ENCODE data around the gene JARID2. TPM values are rescaled to one million over a fixed set of nuclear protein-coding genes. Genes with fewer than 3 reads are reported as not detected.
"Not testable (repeated sequence)": the region's sequence is repeated elsewhere in the genome, so short reads cannot be mapped to it uniquely, and the experiment has no call there.

Gene JARID2
- total RNA-seq, 1 donor from 2014 or later = 3.8 TPM

DNA sequence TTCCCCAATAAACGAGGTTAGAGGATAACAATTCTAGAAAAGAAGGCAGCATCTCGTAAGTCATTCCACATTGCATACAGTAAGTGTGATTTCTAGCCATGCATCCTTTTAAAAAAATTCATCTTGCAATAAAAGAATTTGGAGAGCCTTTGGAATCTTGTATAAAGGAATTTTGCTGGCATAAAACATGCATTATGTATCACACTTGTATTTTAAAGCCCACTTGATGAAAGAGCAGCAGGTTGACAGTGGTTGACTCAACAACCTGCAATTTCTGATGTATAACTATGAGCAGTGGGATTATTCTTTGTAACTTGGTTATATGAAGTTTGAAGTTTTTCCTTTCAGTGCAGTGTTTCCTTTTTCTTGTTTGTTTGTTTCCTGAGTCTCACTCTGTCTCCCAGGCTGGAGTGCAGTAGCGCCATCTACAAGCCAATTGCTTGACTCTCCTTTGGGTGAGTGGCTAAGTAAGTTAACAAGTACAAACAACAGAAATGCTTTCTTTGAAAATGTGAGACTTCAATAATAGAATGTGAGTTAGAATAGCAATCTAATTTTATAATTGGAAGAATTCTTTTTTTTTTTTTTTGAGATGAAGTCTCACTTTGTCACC is 39.9 kb downstream of the JARID2 start:
- ATAC-seq (no peak), DNase-seq (ENCODE audit: low spot score) (no peak)

DNA sequence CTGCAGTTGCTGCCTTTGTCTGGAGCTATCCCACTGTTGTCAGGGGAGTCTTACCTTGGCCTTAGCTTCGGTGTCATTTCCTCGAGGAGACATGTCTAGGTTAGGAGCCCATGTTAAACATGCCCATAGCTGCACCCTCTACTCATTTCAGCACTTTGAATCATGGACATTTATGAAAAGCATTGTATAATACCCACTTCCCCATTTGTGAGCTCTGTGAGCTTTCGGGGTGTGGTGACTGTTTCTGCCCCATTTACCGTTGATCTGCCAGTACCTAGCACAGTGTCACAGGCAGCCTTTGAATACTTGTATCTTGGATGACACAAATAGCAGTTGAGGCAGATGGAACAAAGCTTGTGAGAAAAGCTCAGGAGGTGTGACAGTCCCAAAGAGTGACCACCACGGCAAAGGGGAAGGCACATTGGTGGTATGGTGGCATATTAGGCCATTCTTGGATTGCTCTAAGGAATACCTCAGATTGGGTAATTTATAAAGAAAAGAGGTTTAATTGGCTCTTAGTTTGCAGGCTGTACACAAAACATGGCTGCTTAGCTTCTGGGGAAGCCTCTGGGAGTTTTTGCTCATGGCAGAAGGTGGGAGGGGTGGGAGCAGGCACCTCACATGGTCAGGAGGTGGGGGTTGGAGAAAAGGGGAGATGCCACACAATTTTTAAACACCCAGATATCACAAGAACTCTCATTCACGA is 42.0 kb downstream of the JARID2 start:
- DNase-seq (ENCODE audit: low spot score) = no peak
- ATAC-seq = no peak

DNA sequence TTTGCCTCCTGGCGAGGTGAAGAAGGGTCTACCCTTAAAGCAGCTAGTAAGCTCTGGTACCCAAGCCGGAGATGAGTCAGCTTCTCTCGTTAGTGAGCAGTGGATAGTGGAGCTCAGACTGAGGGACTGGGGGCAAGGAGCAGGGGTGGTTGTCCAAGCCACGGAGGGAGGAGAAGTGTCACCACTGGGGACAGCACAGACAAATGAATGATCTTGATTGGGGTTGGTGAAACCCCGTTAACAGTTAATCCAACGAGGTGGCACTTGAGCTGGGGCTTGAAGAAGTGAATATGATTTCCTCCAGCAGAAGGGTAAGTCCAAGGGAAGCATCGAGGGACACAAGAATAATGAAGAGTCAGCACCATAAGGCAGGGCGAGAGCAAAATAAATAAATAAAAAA is 43.0 kb downstream of the JARID2 start:
- no peak for ATAC-seq
- no peak for DNase-seq (ENCODE audit: low spot score)

DNA sequence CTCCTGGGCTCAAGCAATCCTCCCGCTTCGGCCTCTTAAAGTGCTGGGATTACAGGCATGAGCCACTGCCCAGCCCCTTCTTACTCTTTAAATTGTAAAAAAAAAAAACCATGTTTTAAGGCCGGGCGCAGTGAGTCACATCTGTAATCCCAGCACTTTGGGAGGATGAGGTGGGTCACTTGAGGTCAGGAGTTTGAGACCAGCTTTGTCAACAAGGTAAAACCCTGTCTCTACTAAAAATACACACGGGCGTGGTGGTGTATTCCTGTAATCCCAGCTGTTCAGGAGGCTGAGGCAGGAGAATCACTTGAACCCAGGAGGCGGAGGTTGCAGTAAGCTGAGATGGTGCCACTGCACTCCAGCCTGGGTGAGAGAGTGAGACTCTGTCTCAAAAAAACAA is 43.6 kb downstream of the JARID2 start:
- not testable (repeated sequence) for ATAC-seq

DNA sequence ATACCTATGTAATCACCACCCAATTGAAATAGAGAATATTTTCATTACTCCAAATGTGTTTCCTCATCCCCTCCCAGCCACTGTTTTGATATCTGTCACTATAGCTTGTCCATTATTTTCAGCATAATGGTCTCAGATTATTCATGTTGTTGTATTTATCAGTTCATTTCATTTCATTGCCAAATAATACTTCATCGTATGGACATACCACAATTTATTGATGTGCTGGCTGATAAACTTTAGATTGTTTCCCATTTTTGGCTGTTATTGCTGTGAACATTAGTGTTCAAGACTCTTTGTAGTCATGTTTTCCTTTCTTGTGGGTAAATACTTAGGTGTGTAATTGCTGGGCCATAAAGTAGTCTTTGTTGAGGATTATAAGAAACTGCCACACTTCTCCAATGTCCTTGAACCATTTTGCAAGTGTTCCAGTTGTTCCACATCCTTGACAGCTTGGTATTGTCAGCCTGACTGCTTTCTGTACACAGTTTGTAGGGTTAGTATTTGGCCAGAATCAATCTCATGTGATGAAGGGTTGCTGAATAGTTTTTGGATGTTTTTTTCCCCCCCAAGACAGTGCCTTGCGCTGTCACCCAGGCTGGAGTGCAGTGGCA is 44.3 kb downstream of the JARID2 start:
- DNase-seq (ENCODE audit: low spot score) (no peak), ATAC-seq (no peak)

More for the DNA sequence above, 43.6 kb downstream of the JARID2 start:
- DNase-seq (ENCODE audit: low spot score) = not testable (repeated sequence)

DNA sequence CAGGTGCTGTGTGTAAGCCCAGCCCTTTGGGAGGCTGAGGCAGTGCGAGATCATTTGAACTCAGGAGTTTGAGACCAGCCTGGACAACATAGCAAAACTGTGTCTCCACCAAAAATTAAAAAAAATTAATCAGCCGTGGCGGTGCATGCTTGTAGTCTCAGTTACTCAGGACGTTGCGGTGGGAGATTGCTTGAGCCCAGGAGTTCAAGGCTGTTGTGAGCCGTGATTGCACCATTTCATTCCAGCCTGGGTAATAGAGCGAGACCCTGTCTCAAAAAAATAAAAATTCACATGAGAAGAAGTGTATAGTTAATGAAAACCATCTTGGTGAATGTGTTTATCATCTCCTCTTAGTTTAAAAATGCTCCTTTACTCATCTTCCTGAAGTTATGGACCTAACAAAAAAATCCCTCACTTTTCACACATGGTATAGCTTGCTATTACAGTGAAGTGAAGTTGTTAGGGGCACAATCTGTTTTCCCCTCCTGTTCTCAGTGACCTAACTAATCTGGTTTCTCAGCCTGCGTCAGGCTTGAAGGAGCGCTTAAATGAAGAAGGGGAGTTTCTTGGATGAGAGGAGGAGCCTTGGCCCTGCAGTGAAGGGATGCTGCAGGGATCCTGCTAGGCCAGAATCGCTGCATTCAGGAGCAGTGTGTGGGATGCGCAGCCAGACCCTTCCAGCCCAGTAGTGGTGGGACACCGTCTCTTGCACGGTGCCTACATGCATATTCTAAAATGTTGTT is 45.3 kb downstream of the JARID2 start:
- DNase-seq (ENCODE audit: low spot score) = no peak

DNA sequence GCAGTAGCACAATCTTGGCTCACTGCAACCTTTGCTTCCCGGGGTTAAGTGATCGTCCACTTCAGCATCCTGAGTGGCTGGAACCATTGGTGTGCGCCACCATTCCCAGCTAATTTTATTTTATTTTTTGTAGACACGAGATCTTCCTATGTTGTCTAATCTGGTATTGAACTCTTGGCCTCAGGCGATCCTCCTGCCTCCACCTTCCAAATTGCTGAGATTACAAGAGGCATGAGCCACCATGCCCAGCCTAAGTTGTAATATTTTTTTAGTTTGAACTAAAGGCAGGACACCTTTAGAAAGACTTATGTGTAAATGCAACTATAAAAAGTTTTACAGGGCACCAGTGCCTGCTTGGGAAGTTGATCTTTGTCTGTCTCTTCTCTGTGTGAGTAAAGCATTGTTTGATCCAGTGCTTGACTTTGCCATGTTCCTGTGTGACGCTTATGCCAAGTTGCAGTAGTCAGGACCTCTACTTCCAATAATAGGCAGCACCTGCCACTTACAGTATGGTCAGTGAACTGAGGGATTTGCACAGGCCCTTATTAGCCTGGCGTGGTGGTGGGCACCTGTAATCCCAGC is 46.9 kb downstream of the JARID2 start:
- DNase-seq (ENCODE audit: low spot score) = no peak

More for the DNA sequence above, 45.3 kb downstream of the JARID2 start:
- ATAC-seq = no peak

DNA sequence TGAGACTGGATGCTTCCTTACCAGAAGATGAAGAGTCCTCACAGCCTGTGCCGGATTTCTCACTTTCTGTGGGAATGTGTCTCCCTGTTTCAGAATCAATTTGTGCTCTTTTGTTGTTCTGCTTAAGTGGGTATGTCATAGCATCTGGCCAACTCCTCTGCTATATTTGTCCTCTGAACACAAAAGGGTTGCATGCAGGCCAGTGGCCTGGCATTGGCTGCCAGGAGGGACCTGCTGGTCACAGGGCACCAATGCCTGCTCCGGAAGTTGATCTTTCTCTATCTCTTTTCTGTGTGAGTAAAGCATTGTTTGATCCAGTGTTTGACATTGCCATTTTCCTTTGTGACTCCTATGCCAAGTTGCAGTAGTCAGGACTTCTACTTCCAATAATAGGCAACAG is 47.8 kb downstream of the JARID2 start:
- ATAC-seq (peak; percentile 74), DNase-seq (ENCODE audit: low spot score) (no peak)

More for the DNA sequence above, 46.9 kb downstream of the JARID2 start:
- ATAC-seq = no peak

DNA sequence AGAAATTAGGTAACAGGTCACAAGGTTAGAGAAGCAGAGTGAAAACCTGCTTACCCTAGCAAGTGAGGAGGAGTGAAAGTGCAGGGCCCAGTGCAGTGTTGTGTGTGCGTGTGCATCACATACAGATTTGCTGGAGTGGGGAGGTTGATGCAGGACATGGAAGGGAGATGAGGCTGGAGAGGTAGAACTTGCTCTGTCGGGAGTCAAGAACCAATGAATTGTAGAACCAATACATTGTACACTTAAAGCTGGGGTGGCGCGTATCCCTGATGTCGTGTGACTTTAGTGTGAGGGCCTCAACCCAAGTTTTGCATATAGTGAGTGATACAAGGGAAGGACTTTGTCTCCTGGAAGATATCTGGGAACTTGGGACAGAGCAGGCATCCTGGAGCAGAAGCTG is 48.6 kb downstream of the JARID2 start:
- ATAC-seq (no peak), DNase-seq (ENCODE audit: low spot score) (no peak)

DNA sequence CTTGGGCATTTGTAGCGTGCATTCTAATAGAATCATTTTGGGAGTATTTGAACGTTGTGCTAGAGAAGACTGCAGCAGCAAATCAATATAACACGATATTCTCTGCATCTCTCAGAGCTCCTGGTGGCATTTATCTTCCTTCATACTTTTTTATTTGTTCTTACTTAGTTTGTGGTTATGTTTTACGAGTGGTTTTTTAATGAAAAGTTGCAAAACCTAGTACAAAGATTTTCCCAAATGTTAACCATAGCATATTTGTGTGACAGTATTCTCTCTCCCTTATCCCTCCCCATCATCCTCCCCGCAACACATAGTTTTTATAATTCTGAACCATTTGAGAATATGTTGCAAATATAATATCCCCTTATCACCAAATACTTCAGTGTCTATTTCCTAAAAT is 50.4 kb downstream of the JARID2 start:
- DNase-seq (ENCODE audit: low spot score) (no peak), ATAC-seq (no peak)

DNA sequence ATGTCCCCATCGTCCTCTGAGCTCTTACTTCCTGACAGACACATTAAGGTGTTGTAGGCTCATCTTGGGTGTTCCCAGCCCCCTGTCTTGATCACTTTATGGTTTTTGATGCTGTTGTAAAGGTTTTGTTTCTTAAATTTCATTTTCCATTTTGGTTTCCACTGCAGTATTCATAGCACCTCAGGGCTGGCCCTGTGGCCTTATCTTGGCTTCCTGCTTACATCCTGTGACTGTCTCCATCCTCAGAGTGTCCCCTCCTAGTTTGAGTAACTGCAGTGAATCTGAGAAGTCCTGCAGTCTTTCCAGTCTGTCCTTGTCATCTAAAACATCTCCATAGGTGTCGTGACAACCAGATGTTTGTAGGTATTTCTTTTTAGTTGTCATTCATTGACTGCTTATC is 50.9 kb downstream of the JARID2 start:
- DNase-seq (ENCODE audit: low spot score) = no peak
- no peak for ATAC-seq

DNA sequence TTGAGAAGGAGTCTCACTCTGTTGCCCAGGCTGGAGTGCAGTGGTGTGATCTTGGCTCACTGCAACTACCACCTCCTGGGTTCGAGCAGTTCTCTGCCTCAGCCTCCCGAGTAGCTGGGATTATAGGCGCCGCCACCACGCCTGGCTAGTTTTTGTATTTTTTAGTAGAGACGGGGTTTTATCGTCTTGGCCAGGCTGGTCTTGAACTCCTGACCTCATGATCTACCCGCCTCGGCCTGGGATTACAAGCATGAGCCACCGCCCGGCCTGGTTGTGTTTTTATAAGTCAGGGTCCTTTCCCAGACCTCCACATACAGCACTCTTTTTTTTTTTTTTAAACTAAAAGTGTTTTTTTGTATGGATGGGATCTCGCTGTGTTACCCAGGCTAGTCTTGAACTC is 51.3 kb downstream of the JARID2 start:
- DNase-seq (ENCODE audit: low spot score); ATAC-seq: not testable (repeated sequence)

DNA sequence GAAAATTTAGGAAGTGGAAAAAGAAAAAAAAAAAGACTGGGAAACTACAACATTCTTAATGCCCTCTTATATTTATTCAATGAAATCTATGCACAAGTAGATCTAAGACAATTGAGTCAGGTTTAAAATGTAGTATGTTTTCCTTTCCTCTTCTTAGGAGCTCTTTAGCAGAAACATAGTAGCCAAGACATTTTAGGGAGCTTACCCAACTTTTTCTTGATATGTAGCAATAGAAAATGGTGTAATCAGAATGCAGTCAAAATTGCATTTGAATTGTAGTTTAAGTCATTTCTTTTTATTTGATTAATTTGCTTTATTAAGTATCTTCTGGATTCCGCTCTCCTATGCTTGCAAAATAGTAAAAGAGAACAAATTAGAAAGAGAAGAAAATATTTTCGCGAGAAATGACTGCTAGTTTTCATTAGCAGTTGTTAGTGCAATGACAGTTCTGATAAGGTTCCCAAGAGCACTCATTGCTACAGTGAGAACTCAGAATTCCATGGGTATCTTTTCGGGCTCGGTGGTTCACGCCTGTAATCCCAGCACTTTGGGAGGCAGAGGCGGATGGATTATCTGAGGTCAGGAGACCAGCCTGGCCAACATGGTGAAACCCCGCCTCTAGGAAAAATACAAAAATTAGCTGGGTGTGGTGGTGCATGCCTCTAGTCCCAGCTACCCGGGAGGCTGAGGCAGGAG is 52.2 kb downstream of the JARID2 start:
- DNase-seq (ENCODE audit: low spot score) = no peak
- no peak for ATAC-seq

DNA sequence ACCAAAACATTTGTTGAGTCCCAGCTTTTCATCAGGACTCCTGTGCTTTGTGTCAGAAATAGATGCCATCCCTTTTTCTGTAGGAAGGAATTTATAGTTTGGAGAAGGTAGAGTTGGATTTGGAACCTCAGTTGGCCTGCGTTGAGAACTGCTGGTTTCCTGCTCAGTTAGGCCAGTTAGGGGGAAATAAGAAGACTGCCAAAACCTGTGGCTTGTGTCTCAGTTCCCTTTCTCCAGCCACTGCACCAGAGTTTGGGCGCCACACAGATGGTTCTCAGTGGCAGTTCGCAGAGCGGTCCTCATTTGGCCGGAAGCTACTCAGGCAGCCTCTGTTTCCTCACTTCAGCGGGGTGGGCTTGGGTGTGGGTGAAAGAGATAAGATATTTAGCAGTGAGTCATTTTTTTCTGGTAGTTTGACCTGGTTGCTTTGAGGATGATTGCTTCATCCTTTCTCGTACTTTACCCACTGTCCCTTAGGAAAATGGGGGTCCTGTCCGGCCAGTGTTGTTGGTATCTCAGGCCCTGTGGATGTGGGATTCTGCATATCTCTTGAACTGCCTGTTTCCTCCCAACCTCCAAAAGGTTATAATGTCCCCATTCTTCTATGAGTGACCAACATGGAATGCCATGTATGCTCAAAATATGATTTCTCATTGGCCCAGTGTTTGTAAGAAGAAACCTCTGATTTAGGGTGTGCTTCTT is 53.7 kb downstream of the JARID2 start:
- no peak for DNase-seq (ENCODE audit: low spot score)

DNA sequence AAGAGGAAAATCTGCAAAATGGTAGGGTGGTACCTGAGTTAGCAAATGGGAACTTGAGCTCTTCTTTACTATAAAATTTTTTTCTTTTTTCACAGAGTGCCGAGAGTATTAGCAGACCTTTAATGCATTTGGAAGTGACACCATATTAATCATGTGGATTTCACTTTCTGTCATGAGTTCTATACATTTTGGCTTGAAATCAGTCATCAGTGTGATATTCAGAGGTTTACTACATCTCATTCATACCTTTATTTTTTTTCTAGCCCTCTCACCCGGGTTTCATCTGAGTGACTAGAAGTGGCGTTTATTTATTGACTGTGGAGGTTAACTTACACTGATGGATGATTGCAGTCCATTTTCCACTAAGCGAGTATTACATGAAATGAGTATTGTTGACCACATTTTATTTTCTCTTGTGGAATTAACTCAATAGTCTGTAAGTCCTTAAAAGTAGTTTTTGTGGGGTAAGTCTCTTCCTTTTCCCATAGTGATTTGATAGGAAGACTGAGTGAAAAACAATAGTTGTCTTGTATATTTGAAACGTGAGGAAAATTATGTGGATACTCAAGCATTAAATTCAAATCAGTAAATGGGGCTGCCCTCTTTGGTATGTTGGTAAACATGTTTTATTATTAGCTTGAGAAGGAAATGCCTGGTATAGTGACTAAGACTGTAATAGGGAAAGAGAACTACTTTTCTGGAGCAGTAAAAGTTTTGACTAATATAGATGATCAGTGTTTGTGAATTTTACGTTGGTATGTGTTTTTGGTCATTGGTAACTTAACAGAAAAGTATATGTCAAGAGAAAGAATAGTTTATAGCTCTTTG is 55.5 kb downstream of the JARID2 start:
- no peak for DNase-seq (ENCODE audit: low spot score)
- no peak for ATAC-seq

More for the DNA sequence above, 53.7 kb downstream of the JARID2 start:
- peak; percentile 32 for ATAC-seq

DNA sequence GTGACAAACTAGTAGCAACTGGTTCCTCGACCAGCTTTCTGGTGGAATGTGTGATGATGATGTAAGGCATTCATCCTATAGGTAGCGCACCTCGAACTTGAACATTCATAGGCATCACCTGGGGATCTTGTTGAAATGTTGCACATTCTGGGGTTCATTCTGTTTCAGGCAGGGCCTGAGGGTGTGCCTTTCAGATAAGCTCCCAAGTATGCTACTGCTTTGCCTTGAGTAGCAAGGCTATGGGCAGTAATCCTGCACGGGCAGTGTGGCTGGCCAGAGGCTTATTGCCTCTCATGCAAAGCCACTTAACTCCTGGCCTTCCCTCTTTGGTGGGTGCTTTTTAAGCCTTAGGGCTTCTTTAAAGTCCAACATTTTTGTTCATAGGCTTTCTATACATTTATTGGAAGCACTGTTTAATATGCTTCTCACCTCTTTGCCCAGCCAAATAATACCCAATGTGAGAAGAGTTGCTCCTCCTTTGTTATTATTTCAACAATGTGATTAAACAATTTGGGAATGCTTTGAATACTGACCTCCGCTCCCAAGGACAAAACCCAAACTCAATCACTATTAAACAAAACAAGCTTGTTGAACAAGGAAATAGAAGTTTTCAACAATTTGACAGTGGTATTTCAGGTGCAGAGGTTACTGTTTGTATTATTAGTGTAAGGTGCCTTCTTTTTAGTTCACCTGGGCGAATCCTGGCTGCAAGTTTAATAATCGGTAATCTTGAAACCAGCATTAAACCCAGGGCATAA is 57.5 kb downstream of the JARID2 start:
- no peak for ATAC-seq
- DNase-seq (ENCODE audit: low spot score) = no peak

DNA sequence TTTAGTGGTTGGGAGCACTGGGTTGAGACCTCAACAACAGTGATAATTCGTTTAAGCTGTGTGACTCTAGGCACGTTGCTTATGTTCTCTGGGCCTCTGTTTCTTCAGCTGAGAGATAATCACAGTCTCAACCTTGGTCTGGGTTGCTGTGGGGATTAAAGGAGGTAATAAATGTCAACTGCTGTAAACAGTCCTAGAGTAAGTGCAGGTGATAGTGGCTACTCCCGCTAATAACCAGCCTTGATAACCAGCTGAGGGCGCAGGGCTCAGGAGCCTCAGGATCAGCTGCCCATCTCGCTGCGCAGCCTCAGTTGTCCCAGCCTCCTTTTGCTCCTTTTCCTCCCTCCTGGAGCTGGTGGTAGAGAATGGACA is 58.0 kb downstream of the JARID2 start:
- no peak for DNase-seq (ENCODE audit: low spot score)
- no peak for ATAC-seq

DNA sequence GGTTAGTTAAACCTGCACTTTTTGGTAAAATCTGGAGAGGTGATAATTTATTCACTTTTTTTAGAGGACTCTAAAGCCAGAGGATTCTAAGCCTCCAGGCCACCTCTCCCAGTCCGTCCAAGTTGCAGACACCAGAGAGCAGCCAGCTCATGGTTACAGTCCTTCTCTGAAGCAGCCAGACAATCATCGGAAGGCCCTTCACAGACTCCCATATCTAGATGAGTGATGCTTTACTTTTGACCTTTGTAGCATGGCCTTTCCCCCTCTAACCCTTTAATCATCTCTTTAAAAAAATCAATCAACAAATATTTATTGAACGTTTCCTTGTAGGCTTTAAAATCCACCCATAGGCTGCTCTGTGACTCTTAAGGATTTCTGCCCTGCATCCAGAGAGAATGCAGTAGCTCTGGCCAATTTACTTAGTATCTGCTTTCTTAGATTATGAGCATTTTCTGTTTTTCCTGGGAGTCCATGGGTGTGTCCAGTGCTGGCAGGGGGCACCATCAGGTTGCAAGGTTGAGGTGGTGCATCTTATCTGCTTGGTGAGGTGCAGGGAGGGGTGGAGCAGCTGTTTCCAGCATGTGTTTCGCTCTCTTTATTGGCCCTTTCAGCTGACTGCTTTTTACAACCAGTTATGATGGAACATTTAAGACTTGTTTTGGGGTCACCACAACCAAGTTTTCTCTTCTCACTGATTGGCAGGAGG is 58.6 kb downstream of the JARID2 start:
- ATAC-seq = no peak

More for the DNA sequence above, 58.6 kb downstream of the JARID2 start:
- no peak for DNase-seq (ENCODE audit: low spot score)

Measured in left lobe of liver (tissue), 2 donors.